Fibroblast of lung (primary cell): Measurements from ENCODE around the gene EEFSEC.

Experiments
- EZH2 ChIP-seq: IDR thresholded peaks from 2 replicates; pipeline ENCODE4 v1.5.1; 2012; ENCODE audit warnings: low read length, control low read depth, mild to moderate bottlenecking; ENCODE audit errors: missing control alignments
- TF ChIP-seq, protein P1 (sequence below), 2 donors: IDR thresholded peaks in 1 of 2; conservative IDR thresholded peaks in 1 of 2; 1 replicate in 1 of 2; 2 replicates in 1 of 2; pipeline ENCODE4 v1.5.1; 2011 to 2012; ENCODE audit warnings: low read length in 2 of 2, control low read depth in 1 of 2, inconsistent platforms in 1 of 2, low read depth in 1 of 2, mild to moderate bottlenecking in 1 of 2

DNA sequence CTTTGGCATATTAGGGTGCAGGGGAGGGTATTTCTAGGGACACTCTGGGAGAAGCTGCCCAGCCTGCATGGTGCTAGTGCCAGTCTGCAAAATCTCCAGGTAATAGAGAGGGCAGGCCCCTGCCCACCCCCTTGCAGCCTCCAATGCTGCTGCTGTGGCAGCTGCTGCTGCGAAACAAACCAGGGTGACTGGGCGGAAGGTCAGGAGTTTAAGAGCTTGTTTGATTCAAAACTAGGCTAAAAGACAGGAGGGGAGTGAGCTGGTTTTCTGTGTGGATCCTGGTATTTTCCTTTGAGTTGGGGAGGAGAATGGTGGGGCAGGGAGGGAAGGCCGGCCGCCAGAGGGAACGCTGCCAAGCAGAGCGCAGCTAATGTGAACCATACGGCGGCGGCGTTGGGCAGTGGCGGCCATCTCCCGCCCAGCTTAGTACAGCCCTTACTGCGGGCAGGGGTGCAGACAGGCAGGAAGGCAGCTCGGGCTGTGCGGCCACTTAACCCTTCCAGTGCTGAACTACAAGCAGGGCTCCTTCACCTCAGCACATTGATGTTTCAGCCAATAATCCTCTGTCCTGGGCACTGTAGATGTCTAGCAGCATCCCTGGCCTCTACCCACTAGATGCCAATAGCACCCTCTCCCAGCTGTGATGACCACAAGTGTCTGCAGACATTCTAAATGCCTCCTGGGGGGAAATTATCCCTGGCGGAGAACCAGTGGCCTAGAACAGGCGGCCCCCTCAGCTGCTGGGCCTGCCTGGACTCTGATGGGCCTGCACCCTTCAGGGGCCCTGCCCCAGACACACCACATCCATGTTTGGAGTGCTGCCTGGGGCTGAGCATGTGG is 125.7 kb downstream of the EEFSEC start:
- TF ChIP-seq, protein P1, sequence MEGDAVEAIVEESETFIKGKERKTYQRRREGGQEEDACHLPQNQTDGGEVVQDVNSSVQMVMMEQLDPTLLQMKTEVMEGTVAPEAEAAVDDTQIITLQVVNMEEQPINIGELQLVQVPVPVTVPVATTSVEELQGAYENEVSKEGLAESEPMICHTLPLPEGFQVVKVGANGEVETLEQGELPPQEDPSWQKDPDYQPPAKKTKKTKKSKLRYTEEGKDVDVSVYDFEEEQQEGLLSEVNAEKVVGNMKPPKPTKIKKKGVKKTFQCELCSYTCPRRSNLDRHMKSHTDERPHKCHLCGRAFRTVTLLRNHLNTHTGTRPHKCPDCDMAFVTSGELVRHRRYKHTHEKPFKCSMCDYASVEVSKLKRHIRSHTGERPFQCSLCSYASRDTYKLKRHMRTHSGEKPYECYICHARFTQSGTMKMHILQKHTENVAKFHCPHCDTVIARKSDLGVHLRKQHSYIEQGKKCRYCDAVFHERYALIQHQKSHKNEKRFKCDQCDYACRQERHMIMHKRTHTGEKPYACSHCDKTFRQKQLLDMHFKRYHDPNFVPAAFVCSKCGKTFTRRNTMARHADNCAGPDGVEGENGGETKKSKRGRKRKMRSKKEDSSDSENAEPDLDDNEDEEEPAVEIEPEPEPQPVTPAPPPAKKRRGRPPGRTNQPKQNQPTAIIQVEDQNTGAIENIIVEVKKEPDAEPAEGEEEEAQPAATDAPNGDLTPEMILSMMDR (conservative IDR thresholded peaks at IDR 0.05 in 1 of 2, IDR thresholded peaks at IDR 0.05 in 1 of 2; ENCODE audit: low read depth in 1 of 2, low read length in 2 of 2), result peak in 1 of 2 donors; percentile 7
- TF ChIP-seq EZH2, result no peak
